CD1c-positive myeloid dendritic cell (primary cell): Measurements from ENCODE around the gene KCNMB2.
"Not testable (repeated sequence)": the region's sequence is repeated elsewhere in the genome, so short reads cannot be mapped to it uniquely, and the experiment has no call there.

Source experiments
- DNase-seq: peaks from one replicate; pipeline ENCODE4 v3.0.0-alpha.2; 2016; ENCODE audit errors: extremely low spot score

Gene KCNMB2

DNA sequence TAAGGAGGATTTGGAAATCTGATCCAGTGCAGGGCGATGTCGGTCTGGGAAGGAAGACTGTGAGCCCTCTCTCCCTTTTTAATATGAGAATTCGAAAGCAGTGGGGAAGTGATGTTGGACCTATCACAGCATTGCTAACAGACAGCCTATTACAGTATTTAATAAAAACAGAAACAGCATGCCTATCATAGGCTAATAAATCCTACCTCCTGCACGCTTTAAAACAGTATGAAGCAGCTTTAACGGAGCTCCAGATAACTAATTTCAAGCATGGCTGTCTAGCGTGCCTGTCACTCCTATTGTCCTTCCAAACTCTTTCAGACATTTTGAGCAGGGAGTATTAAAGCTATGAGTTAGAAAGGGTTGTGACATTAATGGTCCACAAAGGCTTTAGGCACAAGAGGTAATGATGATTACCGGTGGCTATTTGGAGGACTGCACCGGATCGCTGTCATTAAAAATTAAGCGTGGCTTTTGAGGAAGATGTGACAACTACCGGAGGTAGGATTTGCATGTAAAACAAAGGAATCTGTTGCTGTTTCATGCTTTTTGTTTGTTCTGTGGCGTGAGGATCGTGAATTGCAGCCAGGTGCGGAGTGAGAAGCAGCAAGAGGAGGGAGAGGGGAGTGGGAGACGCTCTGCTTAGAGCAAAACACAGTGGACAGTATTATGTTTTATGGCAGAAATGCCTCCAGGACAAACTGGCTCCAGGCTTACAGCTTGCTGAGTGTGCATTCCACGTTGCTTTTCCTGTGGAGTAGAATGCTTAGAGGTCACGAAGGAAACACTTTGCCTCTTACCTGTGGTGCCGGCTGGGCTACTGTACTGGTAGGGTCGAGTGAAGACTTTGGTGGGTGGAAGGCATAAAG lies at the start of gene KCNMB2:
KCNMB2 (plus strand) TSS at position 226 of the 869 bp plus-strand sequence.
- DNase-seq: no peak

DNA sequence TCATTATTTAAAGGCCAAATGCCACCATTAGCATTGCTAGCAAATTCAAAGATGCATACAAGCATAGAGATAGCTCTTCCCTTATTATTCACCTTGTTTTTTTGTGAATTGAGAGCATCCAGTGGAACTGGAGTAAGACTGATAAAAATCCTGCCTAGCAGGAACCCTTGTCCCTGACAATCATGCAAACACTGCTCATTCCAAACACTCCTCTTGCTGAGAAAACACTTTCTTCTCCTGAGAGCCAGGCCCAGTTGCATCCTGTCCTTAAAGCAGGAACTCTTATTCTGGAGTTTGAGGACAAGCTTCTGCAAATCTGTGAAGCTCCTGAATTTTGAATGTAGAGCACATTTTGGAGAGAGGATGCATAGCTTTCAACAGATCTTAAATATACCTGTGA lies 49.3 kb upstream of the KCNMB2 start:
- no peak for DNase-seq

DNA sequence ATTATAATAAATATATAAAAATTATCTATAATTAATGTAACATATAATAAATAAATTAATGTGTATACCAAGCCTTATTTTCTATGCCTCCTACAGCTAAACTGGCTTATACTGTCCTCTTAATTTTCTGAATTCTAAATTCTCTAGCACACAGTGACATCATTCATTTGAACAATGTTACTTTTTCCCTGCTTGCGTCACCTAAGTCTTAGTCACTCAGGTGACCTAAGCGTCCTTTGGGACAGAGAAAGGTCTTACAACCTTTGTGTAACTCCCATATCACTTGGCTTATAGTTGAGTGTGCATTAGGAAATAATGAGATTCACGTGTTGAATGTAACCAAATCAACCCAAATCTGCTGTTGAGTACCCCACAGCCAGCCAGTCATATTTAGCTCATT lies 48.5 kb upstream of the KCNMB2 start:
- DNase-seq: no peak

DNA sequence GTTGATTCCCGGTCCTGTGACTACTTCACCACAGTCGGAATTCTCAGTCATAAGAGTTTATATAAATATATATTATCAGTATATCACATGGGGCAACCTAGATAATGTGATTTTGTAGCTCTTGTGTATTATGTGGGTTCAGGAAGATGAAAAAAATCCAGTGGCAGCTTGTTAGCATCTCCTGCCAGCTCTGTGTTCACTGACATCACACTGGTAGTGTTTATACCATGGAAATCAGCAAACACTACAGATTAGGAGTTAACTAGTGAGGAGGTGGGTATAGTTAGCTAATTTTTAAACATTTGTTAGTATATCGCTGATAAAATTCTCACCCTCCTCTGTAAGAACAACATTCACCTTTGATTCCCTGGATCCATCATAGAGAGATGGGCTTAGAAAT lies 44.5 kb upstream of the KCNMB2 start:
- no peak for DNase-seq

DNA sequence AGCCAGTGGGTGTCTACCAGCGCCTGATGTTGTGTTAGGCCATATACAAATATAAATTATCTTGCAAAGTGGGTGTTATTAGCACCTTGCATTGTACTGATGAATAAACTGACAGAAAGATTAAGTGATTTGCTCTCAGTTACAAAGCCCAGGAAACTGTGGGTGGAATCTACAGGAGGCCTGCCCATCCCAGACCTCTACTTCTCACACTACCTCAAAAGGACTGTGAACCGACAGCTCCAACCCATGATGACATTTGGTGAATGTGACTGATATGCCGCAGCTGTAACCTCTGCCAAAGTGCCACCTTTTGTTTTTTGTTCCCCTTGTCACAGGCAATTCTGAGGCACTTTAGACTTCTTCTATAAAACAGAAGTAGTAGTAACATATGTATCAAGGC lies 43.7 kb upstream of the KCNMB2 start:
- DNase-seq: no peak

DNA sequence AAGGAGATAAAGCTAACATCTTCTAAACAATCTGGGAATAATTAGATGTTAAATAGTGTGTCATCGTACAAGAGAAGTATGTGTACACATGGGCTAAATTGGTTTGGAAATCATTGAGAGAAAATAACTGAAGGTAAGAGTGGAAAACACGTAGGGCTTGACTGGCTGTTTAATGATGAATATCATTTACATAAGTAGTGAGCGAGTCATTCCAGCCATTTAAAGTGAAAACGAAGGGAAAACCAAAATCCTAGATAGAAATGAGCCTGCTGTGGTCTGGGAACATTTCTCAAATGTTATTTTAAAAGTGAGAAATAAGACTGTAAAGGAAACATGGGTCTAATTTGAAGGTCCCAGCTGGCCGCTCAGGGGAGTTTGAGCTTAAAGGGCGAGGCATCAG lies 41.9 kb upstream of the KCNMB2 start:
- DNase-seq: no peak

DNA sequence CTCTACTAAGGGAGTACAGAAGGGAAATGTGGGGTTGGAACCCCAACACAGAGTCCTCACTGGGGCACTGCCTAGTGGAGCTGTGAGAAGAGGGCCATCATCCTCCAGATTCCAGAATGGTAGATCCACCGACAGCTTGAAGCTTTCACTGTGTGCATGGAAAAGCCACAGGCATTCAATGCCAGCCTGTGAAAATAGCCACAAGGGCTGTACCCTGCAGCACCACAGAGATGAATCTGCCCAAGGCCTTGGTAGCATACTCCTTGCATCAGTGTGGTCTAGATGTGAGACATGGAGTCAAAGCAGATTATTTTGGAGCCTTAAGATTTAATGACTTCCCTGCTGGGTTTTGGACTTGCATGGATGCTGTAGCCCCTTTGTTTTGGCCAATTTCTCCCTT lies 39.3 kb upstream of the KCNMB2 start:
- no peak for DNase-seq

DNA sequence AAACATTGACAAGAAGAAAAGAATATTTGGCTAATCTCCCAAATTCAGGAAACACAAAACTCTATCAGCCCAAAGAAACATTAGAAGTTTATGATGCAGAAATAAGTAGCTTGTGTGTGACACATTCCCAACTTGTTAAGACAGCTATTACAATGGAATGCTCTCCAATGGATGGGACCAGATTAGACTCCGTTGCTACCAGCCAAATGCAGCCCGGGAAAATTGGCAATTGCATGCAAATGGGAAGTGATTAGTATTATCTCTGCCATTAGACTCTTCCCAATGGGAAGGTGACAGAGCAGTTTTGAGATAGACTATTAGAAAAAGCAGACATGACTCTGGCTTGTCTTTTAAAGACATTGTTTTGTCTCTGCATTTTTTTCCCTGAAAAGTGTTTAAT lies 37.4 kb upstream of the KCNMB2 start:
- DNase-seq: no peak

DNA sequence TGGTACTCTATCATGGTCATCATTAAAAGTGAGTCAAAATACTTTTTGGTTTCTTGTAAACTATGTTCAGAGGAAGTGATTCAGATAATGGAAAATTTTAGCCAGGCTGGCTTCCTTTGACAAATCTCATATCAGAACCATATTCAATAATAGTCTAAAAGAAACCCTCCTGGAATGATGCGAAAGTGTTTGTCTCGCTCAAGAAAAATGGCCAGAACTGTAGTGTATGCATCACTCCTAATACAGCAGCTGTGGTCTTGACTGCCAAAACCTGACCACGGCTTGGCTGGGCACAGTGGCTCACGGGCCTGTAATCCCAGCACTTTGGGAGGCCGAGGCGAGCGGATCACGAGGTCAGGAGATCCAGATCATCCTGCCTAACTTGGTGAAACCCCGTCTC lies 35.6 kb upstream of the KCNMB2 start:
- DNase-seq: no peak

DNA sequence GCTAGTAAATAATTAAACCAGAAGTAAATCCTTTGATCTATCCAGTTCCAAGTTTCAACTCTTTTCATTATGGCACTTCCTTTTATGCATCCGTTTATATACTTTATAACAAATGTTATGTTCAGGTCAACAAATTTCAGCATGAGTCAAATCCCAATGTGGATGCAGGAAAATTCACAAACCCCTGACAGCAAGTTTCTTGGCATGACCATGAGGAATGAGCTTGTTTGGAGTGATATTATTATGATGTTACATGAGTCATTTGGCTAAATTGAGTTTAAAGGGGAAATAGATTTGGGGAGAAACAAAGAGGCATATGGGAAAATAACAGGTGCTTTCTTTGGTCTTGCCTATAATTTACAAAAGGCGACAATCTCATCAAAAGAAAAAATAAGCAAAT lies 32.1 kb upstream of the KCNMB2 start:
- DNase-seq: no peak

DNA sequence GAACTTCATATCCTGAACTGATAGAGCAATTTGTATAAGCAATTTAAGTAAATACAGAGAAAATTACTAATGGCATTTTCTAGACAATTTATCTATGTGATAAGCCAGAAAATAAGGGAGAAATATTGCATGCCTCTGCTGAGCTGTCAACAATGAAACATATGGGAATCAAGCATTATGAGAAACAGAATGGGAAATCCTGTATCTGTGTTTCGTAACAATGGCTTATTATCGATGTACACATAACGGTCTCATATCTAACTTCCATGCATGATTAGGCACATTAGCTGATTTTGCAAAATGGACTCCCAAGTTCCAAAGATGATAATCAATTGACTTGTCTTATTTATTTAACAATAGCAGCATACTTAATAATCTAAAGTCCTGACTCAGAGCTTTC lies 30.4 kb upstream of the KCNMB2 start:
- no peak for DNase-seq

DNA sequence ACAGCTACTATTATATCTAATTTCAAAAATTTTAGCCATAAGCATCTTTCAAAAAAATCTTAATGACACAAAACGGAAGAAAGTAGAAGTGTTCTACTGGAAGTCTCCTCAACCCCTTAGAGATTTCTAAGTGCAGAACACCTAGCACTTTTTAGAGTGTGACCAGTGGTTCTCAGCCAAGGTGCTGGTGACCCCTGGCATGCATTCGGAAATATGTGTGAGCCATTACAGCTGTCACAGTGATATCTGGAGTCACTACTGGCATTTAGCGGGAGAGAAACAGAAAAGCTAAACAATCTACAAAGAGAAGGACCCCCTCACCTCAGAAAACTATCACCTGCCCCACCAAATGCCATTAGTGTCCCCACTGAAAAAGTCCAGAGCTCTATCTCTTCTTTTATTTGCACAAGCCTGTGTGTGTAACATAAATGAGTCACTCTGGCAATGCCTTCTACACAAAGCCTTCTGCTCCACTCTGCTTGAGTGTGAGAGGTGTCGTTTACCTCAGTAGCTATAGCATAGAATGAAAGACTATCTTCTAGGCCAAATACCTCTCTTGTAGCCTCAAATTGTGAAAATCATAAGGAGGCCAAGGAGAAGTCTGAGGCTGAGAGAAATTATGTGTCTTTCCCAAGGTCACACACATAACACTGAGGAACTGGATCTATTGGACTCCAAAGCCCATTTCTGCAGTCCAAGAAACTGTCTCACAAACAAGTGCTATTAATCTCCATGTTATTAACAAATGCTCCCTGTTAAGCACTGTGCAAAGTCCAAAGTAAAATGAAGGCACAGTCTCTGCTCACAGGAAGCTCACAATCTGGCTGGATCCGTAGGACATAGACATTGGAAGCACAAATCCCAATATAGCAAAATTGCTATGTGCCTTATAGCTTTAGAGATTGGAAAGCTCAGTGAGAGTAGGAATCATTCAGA lies 28.5 kb upstream of the KCNMB2 start:
- DNase-seq: no peak

DNA sequence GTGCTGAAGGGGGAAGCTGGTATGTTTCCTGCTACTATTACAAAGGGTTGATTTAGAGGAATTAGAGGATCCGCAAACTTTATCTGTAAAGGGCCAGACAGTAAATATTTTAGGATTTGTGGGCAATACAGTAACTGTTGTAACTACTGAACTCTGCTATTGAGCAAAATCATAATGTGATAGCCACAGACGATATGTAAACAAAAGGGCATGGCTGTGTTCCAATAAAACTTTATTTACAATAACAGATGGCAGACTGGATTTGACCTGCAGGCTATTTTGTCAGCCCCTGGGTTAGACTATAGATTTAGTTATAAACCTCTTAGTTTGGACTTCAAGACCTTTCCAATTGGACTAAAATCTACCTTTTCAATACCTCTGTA lies 27.8 kb upstream of the KCNMB2 start:
- DNase-seq: no peak

DNA sequence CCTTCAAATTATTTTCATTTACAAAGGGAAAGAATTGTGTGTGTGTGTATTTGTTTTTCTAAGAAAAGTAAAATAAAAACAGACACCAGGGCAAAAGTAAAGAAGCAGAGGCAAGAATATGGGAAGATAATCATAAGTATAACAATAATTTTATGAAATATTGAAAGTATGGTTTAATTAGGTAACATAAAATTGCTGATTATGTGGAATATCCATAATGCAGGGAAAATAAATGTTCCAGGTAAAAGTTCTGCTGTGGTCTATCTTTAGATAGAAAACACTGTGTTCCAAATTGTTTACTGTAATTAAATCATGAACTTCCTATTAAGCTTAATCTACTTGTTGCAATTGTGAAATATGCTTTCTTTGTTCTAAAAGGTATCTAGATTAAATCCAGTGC lies 25.7 kb upstream of the KCNMB2 start:
- no peak for DNase-seq

DNA sequence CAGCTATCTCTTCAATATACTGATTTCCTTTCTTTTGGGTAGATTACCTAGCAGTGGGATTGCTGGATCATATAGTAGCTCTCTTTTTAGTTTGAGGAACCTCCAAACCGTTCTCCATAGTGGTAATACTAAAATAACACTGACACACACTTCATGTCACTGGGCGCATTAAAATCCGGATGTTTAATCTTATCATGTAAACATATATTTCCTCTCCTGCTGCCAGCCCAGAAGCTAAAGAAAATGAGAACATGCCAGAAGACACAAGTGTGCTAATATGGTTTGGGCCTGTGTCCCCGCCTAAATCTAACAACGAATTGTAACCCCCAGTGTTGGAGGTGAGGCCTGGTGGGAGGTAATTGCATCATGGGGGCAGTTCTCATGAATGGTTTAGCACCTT lies 23.6 kb upstream of the KCNMB2 start:
- no peak for DNase-seq

DNA sequence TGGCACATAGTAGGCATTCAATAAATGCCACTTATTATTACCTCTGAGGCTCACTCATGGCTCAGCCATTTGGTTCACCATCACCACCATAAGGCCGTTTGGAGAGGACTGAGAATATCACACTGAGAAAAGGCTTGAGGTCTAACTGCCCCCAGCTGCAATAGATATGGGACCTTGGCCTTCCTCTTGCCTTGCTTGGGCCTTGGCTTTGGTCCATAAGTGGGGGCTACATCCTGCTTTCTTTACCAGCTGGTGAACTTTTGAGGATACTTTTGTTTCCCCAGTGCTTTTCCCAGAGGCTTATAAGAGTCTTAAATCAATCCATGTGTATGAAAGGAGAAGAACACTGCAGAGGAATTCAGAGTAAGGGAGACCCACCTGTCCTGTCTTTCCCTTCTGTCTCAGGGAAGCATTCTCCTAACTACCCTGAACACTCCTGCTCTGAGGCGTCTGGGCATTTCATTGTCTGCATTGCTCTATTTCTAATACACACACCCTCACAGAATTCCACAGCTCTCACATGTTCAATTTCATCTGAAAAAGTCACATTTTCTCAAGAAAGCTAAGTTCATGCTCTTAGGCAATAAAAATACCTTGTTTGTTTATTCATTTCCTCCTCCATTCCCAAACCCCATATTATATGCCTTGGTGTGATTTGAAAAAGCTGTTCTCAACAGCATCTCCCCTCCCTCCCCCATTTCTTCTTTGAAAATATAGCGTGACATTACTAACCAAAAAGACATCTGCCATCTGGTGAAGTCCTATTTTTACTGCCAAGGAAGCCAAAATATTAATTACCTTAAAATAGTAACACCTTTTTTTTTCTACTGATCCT lies 22.5 kb upstream of the KCNMB2 start:
- no peak for DNase-seq

DNA sequence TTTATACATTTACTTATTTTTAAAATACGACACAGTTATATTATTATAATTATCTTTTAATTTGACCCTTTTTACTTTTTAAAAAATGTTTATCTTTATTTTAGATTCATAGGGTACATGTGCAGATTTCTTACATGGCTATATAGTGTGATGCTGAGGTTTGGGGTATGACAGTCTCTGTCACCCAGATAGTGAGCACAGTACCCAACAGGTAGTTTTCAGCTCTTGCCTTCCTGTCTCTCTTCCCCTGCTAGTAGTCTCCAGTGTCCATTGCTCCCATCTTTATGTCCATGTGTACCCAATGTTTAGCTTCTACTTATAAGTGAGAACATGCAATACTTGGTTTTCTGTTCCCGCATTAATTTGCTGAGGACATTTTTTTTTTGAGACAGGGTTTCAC lies 21.8 kb upstream of the KCNMB2 start:
- DNase-seq: no peak

DNA sequence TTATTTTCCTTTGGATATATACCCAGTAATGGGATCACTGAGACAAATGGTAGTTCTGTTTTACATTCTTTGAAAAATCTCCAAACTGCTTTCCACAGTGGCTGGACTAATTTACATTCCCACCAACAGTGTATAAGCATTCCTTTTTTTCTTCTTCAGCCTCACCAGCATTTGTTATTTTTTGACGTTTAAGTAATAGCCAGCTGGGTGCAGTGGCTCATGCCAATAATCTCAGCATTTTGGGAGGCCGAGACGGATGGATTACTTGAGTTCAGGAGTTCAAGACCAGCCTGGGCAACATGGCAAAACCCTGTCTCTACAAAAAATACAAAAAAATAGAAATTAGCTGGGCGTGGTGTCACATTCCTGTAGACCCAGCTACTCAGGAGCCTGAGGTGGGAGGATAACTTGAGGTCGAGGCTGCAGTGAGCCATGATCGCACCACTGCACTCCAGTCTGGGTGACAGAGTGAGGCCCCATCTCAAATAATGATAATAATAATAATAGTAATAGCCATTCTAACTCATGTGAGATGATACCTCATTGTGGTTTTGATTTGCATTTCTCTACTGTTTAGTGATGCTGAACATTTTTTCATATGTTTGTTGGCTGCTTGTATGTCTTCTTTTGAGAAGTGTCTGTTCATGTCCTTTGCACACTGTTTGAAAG lies 21.0 kb upstream of the KCNMB2 start:
- not testable (repeated sequence) for DNase-seq

DNA sequence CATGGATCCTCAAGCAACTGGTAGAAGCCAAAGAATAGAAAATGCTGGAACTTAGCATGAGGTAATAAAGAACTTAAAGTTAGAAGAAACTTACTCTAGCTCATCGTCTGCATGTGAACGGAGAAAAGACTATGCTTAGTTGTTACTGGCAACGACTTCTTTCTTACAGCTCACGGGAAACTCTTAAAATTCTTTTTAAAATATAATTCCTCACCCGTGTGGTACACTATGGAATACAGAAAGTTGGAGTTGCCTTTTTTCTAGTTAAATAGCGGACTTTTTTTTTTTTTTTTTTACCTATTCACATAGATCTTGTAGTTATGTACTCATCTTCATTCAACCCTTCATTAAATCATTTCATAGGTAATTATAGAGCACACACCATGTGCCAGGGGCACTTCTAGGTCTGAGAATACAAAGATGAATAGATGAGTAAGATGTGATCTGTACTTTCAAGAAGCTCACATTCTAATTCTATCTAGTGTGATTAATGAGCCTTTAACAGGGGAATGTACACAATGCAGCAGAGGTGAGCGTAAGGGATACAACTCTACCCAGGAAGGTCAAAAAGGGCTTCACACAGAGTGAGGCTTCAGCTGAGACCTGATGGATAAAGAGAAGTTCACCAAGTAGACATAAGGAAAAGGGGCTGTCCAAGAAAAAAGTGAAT lies 18.4 kb upstream of the KCNMB2 start:
- no peak for DNase-seq

DNA sequence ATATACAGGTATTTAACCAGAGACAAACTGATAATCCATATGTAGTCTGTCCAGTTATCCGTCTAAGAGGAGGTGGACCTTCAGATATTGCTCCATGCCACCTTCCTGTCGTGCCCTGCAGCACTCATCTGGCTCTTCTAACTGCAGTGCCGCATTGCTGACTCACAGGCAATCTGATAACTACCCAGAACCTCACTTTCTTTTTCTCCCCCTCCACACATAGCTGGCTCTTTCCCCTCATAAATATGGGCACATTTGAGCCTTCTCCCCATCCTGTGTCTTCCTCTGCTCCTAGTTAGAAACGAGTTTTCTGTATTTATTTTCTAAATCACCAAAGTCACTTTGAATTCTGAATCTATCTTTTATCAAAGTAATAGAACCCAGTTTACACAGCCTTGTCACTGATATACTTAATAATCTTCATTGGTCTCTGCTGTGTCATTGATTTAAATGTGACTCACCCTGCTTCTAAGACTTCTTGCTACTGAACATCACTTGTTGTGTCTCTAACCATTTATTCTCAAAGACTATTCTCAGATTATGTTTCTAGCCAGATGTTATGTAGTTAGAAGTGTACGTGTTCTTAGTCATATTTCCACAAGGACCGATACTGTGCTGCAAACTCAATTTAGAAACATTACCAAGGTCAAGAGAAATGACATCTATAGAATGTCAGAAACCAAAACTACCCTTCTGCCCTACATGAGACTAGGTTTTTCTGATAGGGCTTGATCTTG lies 17.4 kb upstream of the KCNMB2 start:
- no peak for DNase-seq
